Urinary bladder (tissue), 4 donors: ENCODE measurements around the gene STYXL1. TPM values are rescaled to one million over a fixed set of nuclear protein-coding genes. Genes with fewer than 3 reads are reported as not detected.

ENCODE experiments used
- DNase-seq: peaks from one replicate; pipeline ENCODE4 v3.0.0-alpha.2; 2015; ENCODE audit errors: extremely low spot score
- H3K27ac ChIP-seq: one replicate; pipeline ENCODE4 v1.5.1; 2013; ENCODE audit warnings: low read depth, mild to moderate bottlenecking, moderate library complexity
- H3K36me3 ChIP-seq: one replicate; pipeline ENCODE4 v1.6.1; 2013; ENCODE audit warnings: mild to moderate bottlenecking, moderate library complexity; ENCODE audit not compliant: insufficient read depth
- H3K4me1 ChIP-seq: one replicate; pipeline ENCODE4 v1.6.1; 2013; ENCODE audit warnings: mild to moderate bottlenecking, moderate library complexity; ENCODE audit not compliant: insufficient read depth
- H3K4me3 ChIP-seq: one replicate; pipeline ENCODE4 v1.5.1; 2013; ENCODE audit warnings: low read depth, low read length
- WGBS: extraction: QIAGEN DNeasy Blood & Tissue Kit; methylation state at CpG from one replicate; pipeline ENCODE4 v1.1.7; 2013; 5-methylcytosine and 5-hydroxymethylcytosine counted together
- polyA plus RNA-seq: library from polyadenylated mRNA; stranded (reverse); fragments of 200-250 nt; gene quantifications from one replicate; pipeline ENCODE4 v1.2.3, GENCODE V29; 2013
- total RNA-seq: library from RNA; depleted of rRNA; stranded (reverse); fragments of >200 nt; gene quantifications from one replicate; pipeline ENCODE4 v1.2.3, GENCODE V29; 2014
- donor health status: healthy with polysubstance abuse.
- donor health status: healthy.

STYXL1 gene
- total and polyA plus RNA-seq, 2 donors, result 20.5 to 26.7 TPM

- WGBS, result 42% methylated on average over 26 of the region's 26 CpGs
- H3K27ac ChIP-seq, result peak overlapping the region; percentile 89
- no peak for DNase-seq
- no peak overlapping the region for H3K4me3 ChIP-seq
- no peaks in the 10 kb centered on the region for H3K36me3 ChIP-seq
- no peaks in the 10 kb centered on the region for H3K4me1 ChIP-seq
Measured at GRCh38 chr7:75966190-75966961, 81.4 kb downstream of the STYXL1 start.

- no peak overlapping the region for H3K4me3 ChIP-seq
- H3K36me3 ChIP-seq, result no peaks in the 10 kb centered on the region
- H3K27ac ChIP-seq, result peak overlapping the region; percentile 89
- no peak for DNase-seq
- 76% methylated on average over 13 of the region's 13 CpGs for whole genome bisulfite sequencing
- H3K4me1 ChIP-seq, result no peaks in the 10 kb centered on the region
Measured at GRCh38 chr7:75965617-75966016, 82.2 kb downstream of the STYXL1 start.

- H3K27ac ChIP-seq, result peak overlapping the region; percentile 44
- no peaks in the 10 kb centered on the region for H3K4me1 ChIP-seq
- 77% methylated on average over 9 of the region's 9 CpGs for WGBS
- DNase-seq, result no peak
- no peaks in the 10 kb centered on the region for H3K36me3 ChIP-seq
- H3K4me3 ChIP-seq, result no peak overlapping the region
Measured at GRCh38 chr7:75963381-75963995, 84.3 kb downstream of the STYXL1 start.

- Histone ChIP-seq H3K27ac (peak overlapping the region; percentile 44), H3K4me3 (no peak overlapping the region), H3K4me1 (no peaks in the 10 kb centered on the region), H3K36me3 (no peaks in the 10 kb centered on the region)
- no peak for DNase-seq
- 54% methylated on average over 18 of the region's 18 CpGs for WGBS
Measured at GRCh38 chr7:75962607-75963380, 85.0 kb downstream of the STYXL1 start.

GRCh38 chr7:75961218-75961617 is 86.6 kb downstream of the STYXL1 start:
- Histone ChIP-seq H3K4me3 (no peak overlapping the region), H3K27ac (no peak overlapping the region), H3K36me3 (no peaks in the 10 kb centered on the region), H3K4me1 (no peaks in the 10 kb centered on the region)
- no peak for DNase-seq
- WGBS, result 97% methylated on average over 7 of the region's 7 CpGs

GRCh38 chr7:75960372-75960771 is 87.4 kb downstream of the STYXL1 start:
- peaks cover 3% of the 10 kb centered on the region for H3K36me3 ChIP-seq
- DNase-seq, result no peak
- H3K4me1 ChIP-seq, result no peaks in the 10 kb centered on the region
- WGBS, result 98% methylated on average over 6 of the region's 6 CpGs
- H3K4me3 ChIP-seq, result no peak overlapping the region
- H3K27ac ChIP-seq, result no peak overlapping the region

- 87% methylated on average over 9 of the region's 9 CpGs for WGBS
- peaks cover 4% of the 10 kb centered on the region for H3K36me3 ChIP-seq
- no peaks in the 10 kb centered on the region for H3K4me1 ChIP-seq
- no peak for DNase-seq
- H3K4me3 ChIP-seq, result no peak overlapping the region
- no peak overlapping the region for H3K27ac ChIP-seq
Measured at GRCh38 chr7:75958802-75959543, 88.8 kb downstream of the STYXL1 start.

GRCh38 chr7:75957021-75957736 is 90.6 kb downstream of the STYXL1 start:
- 87% methylated on average over 16 of the region's 16 CpGs for WGBS
- no peak for DNase-seq

GRCh38 chr7:75955331-75955955 is 92.4 kb downstream of the STYXL1 start:
- Histone ChIP-seq H3K36me3 (peaks cover 4% of the 10 kb centered on the region), H3K27ac (no peak overlapping the region), H3K4me3 (no peak overlapping the region), H3K4me1 (no peaks in the 10 kb centered on the region)
- WGBS, result 88% methylated on average over 12 of the region's 12 CpGs
- no peak for DNase-seq

More at GRCh38 chr7:75957021-75957736, 90.6 kb downstream of the STYXL1 start:
- Histone ChIP-seq H3K27ac (no peak overlapping the region), H3K36me3 (peaks cover 4% of the 10 kb centered on the region), H3K4me1 (no peaks in the 10 kb centered on the region), H3K4me3 (no peak overlapping the region)

- DNase-seq, result no peak
- H3K36me3 ChIP-seq, result peaks cover 4% of the 10 kb centered on the region
- H3K4me3 ChIP-seq, result no peak overlapping the region
- no peaks in the 10 kb centered on the region for H3K4me1 ChIP-seq
- WGBS, result 90% methylated on average over 11 of the region's 11 CpGs
- no peak overlapping the region for H3K27ac ChIP-seq
Measured at GRCh38 chr7:75953931-75954330, 93.9 kb downstream of the STYXL1 start.

- no peak overlapping the region for H3K27ac ChIP-seq
- DNase-seq, result no peak
- no peak overlapping the region for H3K4me3 ChIP-seq
- 96% methylated on average over 7 of the region's 7 CpGs for WGBS
- no peaks in the 10 kb centered on the region for H3K4me1 ChIP-seq
- peaks cover 4% of the 10 kb centered on the region for H3K36me3 ChIP-seq
Measured at GRCh38 chr7:75953431-75953830, 94.4 kb downstream of the STYXL1 start.

- no peaks in the 10 kb centered on the region for H3K4me1 ChIP-seq
- H3K36me3 ChIP-seq, result peaks cover 4% of the 10 kb centered on the region
- H3K27ac ChIP-seq, result no peak overlapping the region
- no peak for DNase-seq
- H3K4me3 ChIP-seq, result no peak overlapping the region
- 77% methylated on average over 5 of the region's 5 CpGs for WGBS
Measured at GRCh38 chr7:75951506-75951905, 96.3 kb downstream of the STYXL1 start.
